Cardiac fibroblast (primary cell): Measurements from ENCODE around the gene ZNF516.

ENCODE experiments used
- DNase-seq, 2 donors: peaks; one replicate each; pipeline versions ENCODE4 v3.0.0 to v3.0.0-alpha.2; 2010; ENCODE audit warnings: low read depth in 2 of 2
- H3K4me3 ChIP-seq, 2 donors: replicated peaks in 1 of 2; 1 replicate in 1 of 2; 2 replicates in 1 of 2; pipeline ENCODE4 v1.5.1; 2011; ENCODE audit warnings: low read depth in 2 of 2, low read length in 2 of 2, mild to moderate bottlenecking in 2 of 2, moderate library complexity in 1 of 2
- CTCF ChIP-seq: IDR thresholded peaks from one replicate; pipeline ENCODE4 v1.5.1; 2011; ENCODE audit warnings: low read depth, mild to moderate bottlenecking, low read length, inconsistent platforms

ZNF516 gene

GRCh38 chr18:76367168-76368125 lies 127.6 kb downstream of the ZNF516 start:
- H3K4me3 ChIP-seq: no peak overlapping the region
- no peak for DNase-seq
- no peak for TF ChIP-seq CTCF

- DNase-seq: no peak
- TF ChIP-seq CTCF: no peak
- no peak overlapping the region for H3K4me3 ChIP-seq
These were observed 129.5 kb downstream of the ZNF516 start for GRCh38 chr18:76365561-76365960.

GRCh38 chr18:76364282-76365259 lies 130.5 kb downstream of the ZNF516 start:
- DNase-seq: no peak
- no peak overlapping the region for H3K4me3 ChIP-seq
- no peak for TF ChIP-seq CTCF

- no peak overlapping the region for H3K4me3 ChIP-seq
- peak; percentile 51 to 58 for DNase-seq
- no peak for TF ChIP-seq CTCF
These were observed 131.5 kb downstream of the ZNF516 start for GRCh38 chr18:76363436-76364120.

- TF ChIP-seq CTCF: no peak
- DNase-seq: no peak
- H3K4me3 ChIP-seq: no peak overlapping the region
These were observed 132.4 kb downstream of the ZNF516 start for GRCh38 chr18:76362676-76363075.

- DNase-seq: no peak
- no peak overlapping the region for H3K4me3 ChIP-seq
- TF ChIP-seq CTCF: no peak
These were observed 133.8 kb downstream of the ZNF516 start for GRCh38 chr18:76361219-76361618.
